Stimulated activated CD4-positive, alpha-beta T cell treated with anti-CD3 and anti-CD28 coated beads, TNF-alpha, amount 100 ng/mL, for 1 hour (primary cell): ENCODE results near the gene ADPRHL1.
"Not testable (repeated sequence)": the region's sequence is repeated elsewhere in the genome, so short reads cannot be mapped to it uniquely, and the experiment has no call there.

Experiments
- DNase-seq, 3 donors: peaks; one replicate each; pipeline ENCODE4 v3.0.0-alpha.2; 2020; ENCODE audit warnings: low read depth in 3 of 3, low spot score in 1 of 3

Gene ADPRHL1

DNA sequence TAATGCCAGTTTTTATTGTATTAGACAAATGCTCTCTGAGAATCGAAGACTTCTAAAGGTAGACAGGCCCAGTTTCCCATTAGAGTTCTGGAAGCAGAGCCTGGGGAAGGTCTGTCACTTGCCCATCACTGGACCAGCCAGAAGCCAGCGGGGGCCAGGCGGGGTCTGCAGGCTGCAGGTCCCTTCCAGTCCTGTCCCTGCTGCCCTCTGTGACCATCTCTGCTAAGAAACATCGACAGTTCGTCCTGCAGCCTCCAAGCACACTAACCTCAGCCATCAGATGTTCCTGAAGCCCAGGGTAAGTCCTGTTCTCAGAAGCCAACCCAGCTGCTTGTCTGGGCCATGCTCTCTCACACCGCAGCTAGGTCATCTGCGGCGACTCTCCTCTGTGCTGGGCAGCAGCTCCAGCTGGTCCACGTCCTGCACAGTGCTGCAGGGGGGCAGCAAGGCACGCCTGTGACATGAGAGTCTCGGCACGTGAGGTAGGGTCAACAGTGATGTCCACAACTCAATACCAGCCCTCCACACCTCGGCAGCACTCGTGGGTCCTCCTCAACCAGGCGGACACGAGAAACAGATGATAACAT is 2.9 kb upstream of the ADPRHL1 start:
- no peak for DNase-seq

- no peak for DNase-seq
These were observed 2.1 kb upstream of the ADPRHL1 start for GRCh38 chr13:113455384-113455783.

- no peak for DNase-seq
These were observed 1.6 kb upstream of the ADPRHL1 start for GRCh38 chr13:113454936-113455335.

DNA sequence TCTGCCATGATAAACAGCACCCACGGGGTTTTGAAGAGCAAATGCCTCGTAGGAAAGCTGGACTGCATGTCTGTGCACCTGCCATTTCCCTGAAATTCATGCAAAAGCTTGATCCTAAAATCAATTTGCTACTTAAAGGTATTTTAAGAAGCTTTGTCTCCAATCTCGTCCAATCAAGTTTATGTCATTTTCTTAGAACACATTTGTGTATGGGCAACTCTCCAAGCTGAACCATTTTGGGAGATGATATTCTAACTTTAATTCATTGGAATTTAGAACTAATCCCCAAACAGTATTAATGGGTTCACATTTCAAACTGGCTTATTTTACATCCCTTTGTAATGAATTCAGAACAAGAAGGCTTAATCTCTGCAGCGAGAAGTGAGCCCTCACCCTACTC is 822 bp downstream of the ADPRHL1 start:
- DNase-seq: no peak

DNA sequence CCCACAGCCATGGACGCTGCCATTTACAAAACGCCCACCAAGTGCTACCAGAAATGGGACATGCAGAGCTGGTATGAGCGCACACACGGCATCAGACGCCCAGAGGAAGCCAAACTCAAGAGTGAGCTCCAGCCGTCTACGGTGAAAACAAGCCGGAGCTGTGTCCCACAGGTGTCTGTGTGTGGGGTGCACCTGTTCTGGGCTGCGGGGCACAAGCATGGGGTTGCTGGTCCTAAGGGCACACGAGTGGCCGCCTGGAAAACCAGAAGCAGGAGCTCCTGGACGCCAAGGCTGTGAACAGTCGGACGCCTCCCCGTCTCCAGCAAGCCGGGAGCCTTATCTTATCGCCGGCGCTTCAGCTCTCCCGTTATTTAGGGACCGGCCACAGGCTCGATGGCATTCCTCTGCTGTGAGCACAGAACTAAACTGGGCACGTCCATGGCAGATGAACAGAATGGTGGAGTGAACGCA is 1.3 kb downstream of the ADPRHL1 start:
- DNase-seq: no peak

DNA sequence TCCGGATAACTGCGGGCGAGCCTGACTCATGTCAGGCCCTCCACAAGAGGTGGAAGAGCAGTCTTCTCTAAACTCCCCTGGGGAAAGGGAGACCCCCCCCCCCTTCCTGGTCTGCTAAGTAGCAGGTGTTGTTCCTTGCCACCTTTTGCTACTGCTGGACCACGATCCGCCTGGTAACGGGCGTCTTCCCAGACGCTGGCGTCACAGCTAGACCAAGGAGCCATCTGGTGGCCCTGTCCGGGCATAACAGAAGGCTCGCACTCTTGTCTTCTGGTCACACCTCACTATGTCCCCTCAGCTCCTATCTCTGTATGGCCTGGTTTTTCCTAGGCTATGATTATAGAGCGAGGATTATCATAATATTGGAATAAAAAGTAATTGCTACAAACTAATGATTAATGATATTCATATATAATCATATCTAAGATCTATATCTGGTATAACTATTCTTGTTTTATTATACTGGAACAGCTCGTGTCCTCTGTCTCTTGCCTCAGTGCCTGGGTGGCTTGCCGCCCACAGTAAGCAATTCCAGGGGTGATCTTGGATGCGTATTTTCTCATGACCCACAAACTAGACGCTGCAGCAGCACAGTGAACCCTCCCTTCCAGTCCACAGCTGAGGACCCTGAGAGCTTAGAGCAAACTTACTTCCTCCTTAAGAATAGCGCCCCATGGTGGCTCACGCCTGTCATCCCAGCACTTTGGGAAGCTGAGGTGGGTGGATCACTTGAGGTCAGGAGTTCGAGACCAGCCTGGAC is 2.2 kb downstream of the ADPRHL1 start:
- DNase-seq: not testable (repeated sequence)

- DNase-seq: not testable (repeated sequence)
These were observed 2.9 kb downstream of the ADPRHL1 start for GRCh38 chr13:113450348-113450744.

GRCh38 chr13:113449693-113450347 is 3.5 kb downstream of the ADPRHL1 start:
- DNase-seq: no peak

- DNase-seq: peak in 1 of 3 donors; percentile 34
These were observed 4.2 kb downstream of the ADPRHL1 start for GRCh38 chr13:113448885-113449692.

DNA sequence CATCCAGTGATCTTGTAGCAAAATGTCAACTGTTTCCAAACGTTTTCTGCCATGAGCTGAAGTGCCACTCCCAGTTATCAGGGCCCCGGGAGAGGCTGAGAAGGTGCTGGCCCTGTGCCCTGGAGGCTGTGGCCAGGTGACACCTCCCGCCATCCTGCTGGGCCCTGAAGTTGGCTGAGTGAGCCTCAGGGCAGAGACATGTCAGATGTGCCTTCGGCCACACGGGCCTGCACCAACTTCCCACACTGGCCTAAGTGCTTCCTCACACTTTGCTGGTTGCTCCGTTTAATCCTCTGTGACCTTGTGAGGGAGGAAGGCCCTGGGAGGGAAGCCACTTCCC is 4.8 kb downstream of the ADPRHL1 start:
- no peak for DNase-seq

- no peak for DNase-seq
These were observed 5.7 kb downstream of the ADPRHL1 start for GRCh38 chr13:113447596-113447995.

GRCh38 chr13:113446488-113446854 is 6.8 kb downstream of the ADPRHL1 start:
- DNase-seq: no peak

GRCh38 chr13:113445791-113446487 is 7.3 kb downstream of the ADPRHL1 start:
- DNase-seq: no peak

- no peak for DNase-seq
These were observed 9.3 kb downstream of the ADPRHL1 start for GRCh38 chr13:113443991-113444390.

GRCh38 chr13:113442985-113443362 is 10.3 kb downstream of the ADPRHL1 start:
- DNase-seq: no peak

DNA sequence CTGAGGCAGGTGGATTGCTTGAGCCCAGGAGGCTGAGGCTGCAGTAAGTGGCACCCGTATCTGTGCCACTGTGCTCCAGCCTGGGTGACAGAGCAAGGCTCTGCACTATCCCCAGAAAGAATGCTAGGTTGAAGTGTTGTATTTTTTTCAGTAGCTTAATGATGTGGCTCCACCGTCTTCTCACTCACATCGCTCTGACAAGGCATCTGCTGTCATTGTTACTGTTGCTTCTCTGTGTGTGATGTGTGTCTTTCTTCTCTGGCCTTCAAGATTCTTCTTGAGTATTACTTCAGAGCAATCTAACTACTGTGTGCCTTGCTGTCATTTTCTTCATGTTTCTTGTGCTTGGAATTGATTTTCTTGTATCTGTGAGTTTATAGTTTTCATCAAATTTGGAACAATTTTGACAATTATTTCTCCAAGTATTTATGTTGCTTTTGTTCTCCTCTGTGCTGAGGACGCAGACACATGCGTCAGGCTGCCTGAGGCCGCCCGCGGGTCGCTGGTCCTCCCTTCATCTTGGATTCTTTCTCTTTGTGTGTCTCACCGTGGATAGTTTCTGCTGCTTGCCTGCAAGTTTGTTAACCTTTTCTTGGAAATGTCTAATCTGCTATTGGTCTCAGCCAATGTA is 10.8 kb downstream of the ADPRHL1 start:
- DNase-seq: no peak

- DNase-seq: no peak
These were observed 11.6 kb downstream of the ADPRHL1 start for GRCh38 chr13:113441661-113442060.

- DNase-seq: no peak
These were observed 15.8 kb downstream of the ADPRHL1 start for GRCh38 chr13:113437408-113438010.

DNA sequence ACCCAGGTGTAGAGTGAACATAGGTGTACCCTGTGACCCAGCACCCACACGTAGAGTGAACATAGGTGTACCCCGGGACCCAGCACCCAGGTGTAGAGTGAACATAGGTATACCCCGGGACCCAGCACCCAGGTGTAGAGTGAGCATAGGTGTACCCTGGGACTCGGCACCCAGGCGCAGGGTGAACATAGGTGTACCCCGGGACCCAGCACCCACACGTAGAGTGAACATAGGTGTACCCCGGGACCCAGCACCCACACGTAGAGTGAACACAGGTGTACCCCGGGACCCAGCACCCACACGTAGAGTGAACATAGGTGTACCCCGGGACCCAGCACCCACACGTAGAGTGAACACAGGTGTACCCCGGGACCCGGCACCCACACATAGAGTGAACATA is 16.4 kb downstream of the ADPRHL1 start:
- DNase-seq: not testable (repeated sequence)

- not testable (repeated sequence) for DNase-seq
These were observed 17.4 kb downstream of the ADPRHL1 start for GRCh38 chr13:113435907-113436306.
